ENCODE results near the gene SH3GL1. TPM values are rescaled to one million over a fixed set of nuclear protein-coding genes. Genes with fewer than 3 reads are reported as not detected.

SH3GL1 gene
- total RNA-seq, 5 donors from 2014 or later (not counting 1 experiment from before 2014, with no cell fraction given): 38.8 to 51.5 (median 45.7) TPM

- H3K4me1 ChIP-seq (ENCODE audit: control insufficient read depth in 1 of 2, extremely low read depth in 1 of 2, insufficient read depth in 2 of 2, low read length in 2 of 2): no peaks in the 10 kb centered on the region
- DNase-seq (peak in 1 of 35 experiments; percentile 32), ATAC-seq (replicated peaks in 1 of 4) (no peak)
- ChIA-PET CTCF (interaction anchor here in 1 of 2 donors (0.7 kb wide), 1 partner anchor 38 kb away, joined by 3 read pairs; no protein-coding TSS in a partner anchor), POLR2A (no interaction called here)
- WGBS (ENCODE audit: insufficient coverage): 79% methylated on average over 23 of the region's 26 CpGs
- H3K4me3 Mint-ChIP-seq: no peak overlapping the region
- peaks cover 12 to 30% of the 10 kb centered on the region in 2 donors for H3K36me3 ChIP-seq (ENCODE audit: control insufficient read depth in 2 of 2, extremely low read depth in 1 of 2, insufficient read depth in 1 of 2, low read length in 1 of 2)
- H3K36me3 Mint-ChIP-seq: peaks cover 31% of the 10 kb centered on the region
- H3K27me3 Mint-ChIP-seq: no peaks in the 10 kb centered on the region
- no peak overlapping the region for H3K27ac Mint-ChIP-seq
- H3K27me3 ChIP-seq (replicated peaks in 1 of 2; ENCODE audit: control insufficient read depth in 2 of 2, extremely low read depth in 1 of 2, insufficient read depth in 2 of 2, low read length in 1 of 2): no peaks in the 10 kb centered on the region
- H3K4me1 Mint-ChIP-seq: no peaks in the 10 kb centered on the region
- H3K27ac ChIP-seq (ENCODE audit: low read length): no peak overlapping the region
- H3K9me3 ChIP-seq: no peaks in the 10 kb centered on the region
- no peaks in the 10 kb centered on the region for H3K9me3 Mint-ChIP-seq
- no peak overlapping the region for H3K4me3 ChIP-seq (ENCODE audit: control insufficient read depth in 1 of 2, extremely low read depth in 1 of 2, low read length in 1 of 2)
Observed at GRCh38 chr19:4431808-4432674, 31.7 kb upstream of the SH3GL1 start.

- Mint-ChIP-seq H3K9me3 (no peaks in the 10 kb centered on the region), H3K36me3 (peaks cover 31% of the 10 kb centered on the region), H3K27me3 (no peaks in the 10 kb centered on the region), H3K4me3 (no peak overlapping the region), H3K4me1 (no peaks in the 10 kb centered on the region), H3K27ac (no peak overlapping the region)
- no peaks in the 10 kb centered on the region for H3K9me3 ChIP-seq
- ATAC-seq (replicated peaks in 1 of 4) (no peak), DNase-seq (no peak)
- no peaks in the 10 kb centered on the region for H3K27me3 ChIP-seq (replicated peaks in 1 of 2; ENCODE audit: control insufficient read depth in 2 of 2, extremely low read depth in 1 of 2, insufficient read depth in 2 of 2, low read length in 1 of 2)
- H3K4me1 ChIP-seq (ENCODE audit: control insufficient read depth in 1 of 2, extremely low read depth in 1 of 2, insufficient read depth in 2 of 2, low read length in 2 of 2): no peaks in the 10 kb centered on the region
- POLR2A ChIA-PET: no interaction called here
- H3K4me3 ChIP-seq (ENCODE audit: control insufficient read depth in 1 of 2, extremely low read depth in 1 of 2, low read length in 1 of 2): no peak overlapping the region
- CTCF ChIA-PET: interaction anchor here in 1 of 2 donors (0.7 kb wide), 1 partner anchor 38 kb away, joined by 3 read pairs; no protein-coding TSS in a partner anchor
- 88% methylated on average over 6 of the region's 9 CpGs for WGBS (ENCODE audit: insufficient coverage)
- peaks cover 12 to 30% of the 10 kb centered on the region in 2 donors for H3K36me3 ChIP-seq (ENCODE audit: control insufficient read depth in 2 of 2, extremely low read depth in 1 of 2, insufficient read depth in 1 of 2, low read length in 1 of 2)
- H3K27ac ChIP-seq (ENCODE audit: low read length): no peak overlapping the region
Observed at GRCh38 chr19:4431296-4431695, 30.9 kb upstream of the SH3GL1 start.

GRCh38 chr19:4430760-4431159, 30.4 kb upstream of the SH3GL1 start:
- Histone ChIP-seq H3K9me3 (no peaks in the 10 kb centered on the region), H3K27me3 (replicated peaks in 1 of 2; ENCODE audit: control insufficient read depth in 2 of 2, extremely low read depth in 1 of 2, insufficient read depth in 2 of 2, low read length in 1 of 2) (no peaks in the 10 kb centered on the region), H3K4me3 (ENCODE audit: control insufficient read depth in 1 of 2, extremely low read depth in 1 of 2, low read length in 1 of 2) (no peak overlapping the region), H3K4me1 (ENCODE audit: control insufficient read depth in 1 of 2, extremely low read depth in 1 of 2, insufficient read depth in 2 of 2, low read length in 2 of 2) (no peaks in the 10 kb centered on the region), H3K36me3 (ENCODE audit: control insufficient read depth in 2 of 2, extremely low read depth in 1 of 2, insufficient read depth in 1 of 2, low read length in 1 of 2) (peaks cover 12 to 30% of the 10 kb centered on the region in 2 donors), H3K27ac (ENCODE audit: low read length) (no peak overlapping the region)
- Mint-ChIP-seq H3K27me3 (no peaks in the 10 kb centered on the region), H3K4me3 (no peak overlapping the region), H3K4me1 (no peaks in the 10 kb centered on the region), H3K27ac (no peak overlapping the region), H3K36me3 (peaks cover 31% of the 10 kb centered on the region), H3K9me3 (no peaks in the 10 kb centered on the region)
- DNase-seq (peak in 7 of 35 experiments; percentile 6 to 53 (median 17)), ATAC-seq (replicated peaks in 1 of 4) (no peak)
- POLR2A ChIA-PET: no interaction called here
- CTCF ChIA-PET: no interaction called here
- WGBS (ENCODE audit: insufficient coverage): 97% methylated on average over 5 of the region's 12 CpGs

GRCh38 chr19:4429771-4430171, 29.4 kb upstream of the SH3GL1 start:
- Histone ChIP-seq H3K4me1 (ENCODE audit: control insufficient read depth in 1 of 2, extremely low read depth in 1 of 2, insufficient read depth in 2 of 2, low read length in 2 of 2) (no peaks in the 10 kb centered on the region), H3K36me3 (ENCODE audit: control insufficient read depth in 2 of 2, extremely low read depth in 1 of 2, insufficient read depth in 1 of 2, low read length in 1 of 2) (peaks cover 14 to 34% of the 10 kb centered on the region in 2 donors), H3K27ac (ENCODE audit: low read length) (no peak overlapping the region), H3K4me3 (ENCODE audit: control insufficient read depth in 1 of 2, extremely low read depth in 1 of 2, low read length in 1 of 2) (no peak overlapping the region), H3K27me3 (replicated peaks in 1 of 2; ENCODE audit: control insufficient read depth in 2 of 2, extremely low read depth in 1 of 2, insufficient read depth in 2 of 2, low read length in 1 of 2) (no peaks in the 10 kb centered on the region), H3K9me3 (no peaks in the 10 kb centered on the region)
- CTCF ChIA-PET: no interaction called here
- Mint-ChIP-seq H3K36me3 (peaks cover 27% of the 10 kb centered on the region), H3K4me3 (no peak overlapping the region), H3K27me3 (no peaks in the 10 kb centered on the region), H3K4me1 (no peaks in the 10 kb centered on the region), H3K27ac (no peak overlapping the region), H3K9me3 (no peaks in the 10 kb centered on the region)
- POLR2A ChIA-PET: no interaction called here
- DNase-seq (no peak), ATAC-seq (replicated peaks in 1 of 4) (no peak)
- WGBS (ENCODE audit: insufficient coverage): 92% methylated on average over 11 of the region's 12 CpGs

GRCh38 chr19:4429256-4429655, 28.9 kb upstream of the SH3GL1 start:
- 97% methylated on average over 15 of the region's 16 CpGs for WGBS (ENCODE audit: insufficient coverage)
- peaks cover 22% of the 10 kb centered on the region for H3K36me3 Mint-ChIP-seq
- Histone ChIP-seq H3K27me3 (replicated peaks in 1 of 2; ENCODE audit: control insufficient read depth in 2 of 2, extremely low read depth in 1 of 2, insufficient read depth in 2 of 2, low read length in 1 of 2) (no peaks in the 10 kb centered on the region), H3K9me3 (no peaks in the 10 kb centered on the region), H3K27ac (ENCODE audit: low read length) (no peak overlapping the region), H3K4me1 (ENCODE audit: control insufficient read depth in 1 of 2, extremely low read depth in 1 of 2, insufficient read depth in 2 of 2, low read length in 2 of 2) (no peaks in the 10 kb centered on the region), H3K36me3 (ENCODE audit: control insufficient read depth in 2 of 2, extremely low read depth in 1 of 2, insufficient read depth in 1 of 2, low read length in 1 of 2) (peaks cover 14 to 33% of the 10 kb centered on the region in 2 donors), H3K4me3 (ENCODE audit: control insufficient read depth in 1 of 2, extremely low read depth in 1 of 2, low read length in 1 of 2) (no peak overlapping the region)
- ATAC-seq (replicated peaks in 1 of 4): no peak
- H3K27me3 Mint-ChIP-seq: no peaks in the 10 kb centered on the region
- H3K4me1 Mint-ChIP-seq: no peaks in the 10 kb centered on the region
- H3K4me3 Mint-ChIP-seq: no peak overlapping the region
- DNase-seq: no peak
- CTCF ChIA-PET: no interaction called here
- POLR2A ChIA-PET: no interaction called here
- H3K9me3 Mint-ChIP-seq: no peaks in the 10 kb centered on the region
- H3K27ac Mint-ChIP-seq: no peak overlapping the region

- no peak overlapping the region for H3K4me3 ChIP-seq (ENCODE audit: control insufficient read depth in 1 of 2, extremely low read depth in 1 of 2, low read length in 1 of 2)
- H3K9me3 ChIP-seq: no peaks in the 10 kb centered on the region
- DNase-seq (no peak), ATAC-seq (replicated peaks in 1 of 4) (no peak)
- ChIA-PET CTCF (no interaction called here), POLR2A (no interaction called here)
- 98% methylated on average over 20 of the region's 20 CpGs for WGBS (ENCODE audit: insufficient coverage)
- H3K9me3 Mint-ChIP-seq: no peaks in the 10 kb centered on the region
- no peaks in the 10 kb centered on the region for H3K27me3 Mint-ChIP-seq
- no peak overlapping the region for H3K27ac ChIP-seq (ENCODE audit: low read length)
- H3K4me3 Mint-ChIP-seq: no peak overlapping the region
- H3K4me1 ChIP-seq (ENCODE audit: control insufficient read depth in 1 of 2, extremely low read depth in 1 of 2, insufficient read depth in 2 of 2, low read length in 2 of 2): no peaks in the 10 kb centered on the region
- peaks cover 27% of the 10 kb centered on the region for H3K36me3 Mint-ChIP-seq
- no peak overlapping the region for H3K27ac Mint-ChIP-seq
- peaks cover 11 to 35% of the 10 kb centered on the region in 2 donors for H3K36me3 ChIP-seq (ENCODE audit: control insufficient read depth in 2 of 2, extremely low read depth in 1 of 2, insufficient read depth in 1 of 2, low read length in 1 of 2)
- H3K27me3 ChIP-seq (replicated peaks in 1 of 2; ENCODE audit: control insufficient read depth in 2 of 2, extremely low read depth in 1 of 2, insufficient read depth in 2 of 2, low read length in 1 of 2): no peaks in the 10 kb centered on the region
- no peaks in the 10 kb centered on the region for H3K4me1 Mint-ChIP-seq
Observed at GRCh38 chr19:4428326-4428975, 28.1 kb upstream of the SH3GL1 start.

All from T-cell (primary cell).